ENCODE data around the gene ZNF804A.

GRCh38 chr2:184921676-184922075 lies 323.3 kb downstream of the ZNF804A start:
- TF ChIP-seq POLR2AphosphoS5 (IDR thresholded peaks at IDR 0.05) (no peak), CTCF (IDR thresholded peaks at IDR 0.05) (no peak)
